ENCODE measurements around the gene FADS2.

GRCh38 chr11:61838501-61838900, 10.4 kb downstream of the FADS2 start:
- TF ChIP-seq RAD21 (conservative IDR thresholded peaks at IDR 0.05) (no peak), POLR2AphosphoS5 (IDR thresholded peaks at IDR 0.05) (no peak)
